ENCODE results near the gene FTO. TPM values are rescaled to one million over a fixed set of nuclear protein-coding genes. Genes with fewer than 3 reads are reported as not detected.

The FTO gene
- total RNA-seq, 1 experiment from 2014 or later = 57.4 TPM

- no peak for TF ChIP-seq ZNF263 (CRISPR knock-in tag; IDR thresholded peaks at IDR 0.05; ENCODE audit: low read depth)
- no peak for TF ChIP-seq PRRX2 (CRISPR knock-in tag; IDR thresholded peaks at IDR 0.05)
- TF ChIP-seq SMAD3 (CRISPR knock-in tag; IDR thresholded peaks at IDR 0.05; ENCODE audit: borderline replicate concordance) = no peak
- no peak for TF ChIP-seq TEAD1 (CRISPR knock-in tag; IDR thresholded peaks at IDR 0.05)
- no peak for TF ChIP-seq OVOL2 (CRISPR knock-in tag; IDR thresholded peaks at IDR 0.05; ENCODE audit: borderline replicate concordance)
- no peak for TF ChIP-seq ZNF138 (CRISPR knock-in tag; conservative IDR thresholded peaks at IDR 0.05)
- TF ChIP-seq, protein P1, sequence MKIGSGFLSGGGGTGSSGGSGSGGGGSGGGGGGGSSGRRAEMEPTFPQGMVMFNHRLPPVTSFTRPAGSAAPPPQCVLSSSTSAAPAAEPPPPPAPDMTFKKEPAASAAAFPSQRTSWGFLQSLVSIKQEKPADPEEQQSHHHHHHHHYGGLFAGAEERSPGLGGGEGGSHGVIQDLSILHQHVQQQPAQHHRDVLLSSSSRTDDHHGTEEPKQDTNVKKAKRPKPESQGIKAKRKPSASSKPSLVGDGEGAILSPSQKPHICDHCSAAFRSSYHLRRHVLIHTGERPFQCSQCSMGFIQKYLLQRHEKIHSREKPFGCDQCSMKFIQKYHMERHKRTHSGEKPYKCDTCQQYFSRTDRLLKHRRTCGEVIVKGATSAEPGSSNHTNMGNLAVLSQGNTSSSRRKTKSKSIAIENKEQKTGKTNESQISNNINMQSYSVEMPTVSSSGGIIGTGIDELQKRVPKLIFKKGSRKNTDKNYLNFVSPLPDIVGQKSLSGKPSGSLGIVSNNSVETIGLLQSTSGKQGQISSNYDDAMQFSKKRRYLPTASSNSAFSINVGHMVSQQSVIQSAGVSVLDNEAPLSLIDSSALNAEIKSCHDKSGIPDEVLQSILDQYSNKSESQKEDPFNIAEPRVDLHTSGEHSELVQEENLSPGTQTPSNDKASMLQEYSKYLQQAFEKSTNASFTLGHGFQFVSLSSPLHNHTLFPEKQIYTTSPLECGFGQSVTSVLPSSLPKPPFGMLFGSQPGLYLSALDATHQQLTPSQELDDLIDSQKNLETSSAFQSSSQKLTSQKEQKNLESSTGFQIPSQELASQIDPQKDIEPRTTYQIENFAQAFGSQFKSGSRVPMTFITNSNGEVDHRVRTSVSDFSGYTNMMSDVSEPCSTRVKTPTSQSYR (CRISPR knock-in tag; IDR thresholded peaks at IDR 0.05) = no peak
- TF ChIP-seq ZNF396 (CRISPR knock-in tag; IDR thresholded peaks at IDR 0.05; ENCODE audit: borderline replicate concordance) = no peak
- no peak for TF ChIP-seq ZNF232 (CRISPR knock-in tag; IDR thresholded peaks at IDR 0.05)
- no peak for TF ChIP-seq TEAD4 (CRISPR knock-in tag; IDR thresholded peaks at IDR 0.05)
- no peak for TF ChIP-seq ZBTB21 (CRISPR knock-in tag; IDR thresholded peaks at IDR 0.05; ENCODE audit: borderline replicate concordance)
- TF ChIP-seq ZNF121 (CRISPR knock-in tag; IDR thresholded peaks at IDR 0.05) = no peak
- TF ChIP-seq, protein P2, sequence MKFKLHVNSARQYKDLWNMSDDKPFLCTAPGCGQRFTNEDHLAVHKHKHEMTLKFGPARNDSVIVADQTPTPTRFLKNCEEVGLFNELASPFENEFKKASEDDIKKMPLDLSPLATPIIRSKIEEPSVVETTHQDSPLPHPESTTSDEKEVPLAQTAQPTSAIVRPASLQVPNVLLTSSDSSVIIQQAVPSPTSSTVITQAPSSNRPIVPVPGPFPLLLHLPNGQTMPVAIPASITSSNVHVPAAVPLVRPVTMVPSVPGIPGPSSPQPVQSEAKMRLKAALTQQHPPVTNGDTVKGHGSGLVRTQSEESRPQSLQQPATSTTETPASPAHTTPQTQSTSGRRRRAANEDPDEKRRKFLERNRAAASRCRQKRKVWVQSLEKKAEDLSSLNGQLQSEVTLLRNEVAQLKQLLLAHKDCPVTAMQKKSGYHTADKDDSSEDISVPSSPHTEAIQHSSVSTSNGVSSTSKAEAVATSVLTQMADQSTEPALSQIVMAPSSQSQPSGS (CRISPR knock-in tag; IDR thresholded peaks at IDR 0.05; ENCODE audit: borderline replicate concordance, low read depth) = no peak
- no peak for TF ChIP-seq GABPB1 (CRISPR knock-in tag; IDR thresholded peaks at IDR 0.05)
- no peak for TF ChIP-seq NR1H2 (CRISPR knock-in tag; IDR thresholded peaks at IDR 0.05)
- no peak for DNase-seq (ENCODE audit: low spot score)
- H3K4me1 Mint-ChIP-seq = peaks cover 14% of the 10 kb centered on the region
- H3K36me3 Mint-ChIP-seq = no peaks in the 10 kb centered on the region
- POLR2A ChIA-PET = no interaction called here
- ATAC-seq = peak; percentile 41
- no peak overlapping the region for H3K4me3 Mint-ChIP-seq
- H3K27ac Mint-ChIP-seq = no peak overlapping the region
- H3K9me3 Mint-ChIP-seq = no peaks in the 10 kb centered on the region
- no peaks in the 10 kb centered on the region for H3K27me3 Mint-ChIP-seq (ENCODE audit: low read depth)
- CTCF ChIA-PET = interaction anchor here (1.7 kb wide), 1 partner anchor 362 kb away, joined by 4 read pairs; no protein-coding TSS in a partner anchor
Observed at GRCh38 chr16:53911513-53911912, 207.6 kb downstream of the FTO start.

DNA sequence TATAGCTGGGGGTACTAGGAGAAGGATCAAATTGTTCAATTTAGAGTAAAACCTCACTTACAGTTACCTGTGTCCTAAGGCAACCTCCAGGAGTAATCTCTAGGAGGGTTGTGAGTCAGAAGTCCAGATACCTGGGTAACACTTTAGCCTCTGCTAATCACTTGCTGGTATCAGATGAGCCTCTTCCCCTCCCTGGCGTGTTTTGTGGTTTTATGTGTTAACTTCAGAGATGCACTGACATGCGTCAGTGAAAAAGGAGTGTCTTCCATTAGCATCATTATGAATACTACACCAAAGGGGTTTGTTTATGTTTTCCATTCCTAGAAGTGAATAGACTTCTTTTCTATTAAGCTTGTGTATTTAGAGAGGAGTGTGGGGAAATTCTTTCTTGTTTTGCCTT lies 208.2 kb downstream of the FTO start:
- ATAC-seq = no peak; the same call in 1 of the 2 replicates
- ChIA-PET POLR2A (no interaction called here), CTCF (interaction anchor here (1.7 kb wide), 1 partner anchor 362 kb away, joined by 4 read pairs; no protein-coding TSS in a partner anchor)
- H3K4me3 Mint-ChIP-seq = no peak overlapping the region
- H3K9me3 Mint-ChIP-seq = no peaks in the 10 kb centered on the region
- H3K27me3 Mint-ChIP-seq (ENCODE audit: low read depth) = no peaks in the 10 kb centered on the region
- H3K4me1 Mint-ChIP-seq = peaks cover 14% of the 10 kb centered on the region
- DNase-seq (ENCODE audit: low spot score) = no peak
- H3K27ac Mint-ChIP-seq = no peak overlapping the region
- no peaks in the 10 kb centered on the region for H3K36me3 Mint-ChIP-seq
- no peak for TF ChIP-seq CTCF (IDR thresholded peaks at IDR 0.05)
- TF ChIP-seq, protein P3, sequence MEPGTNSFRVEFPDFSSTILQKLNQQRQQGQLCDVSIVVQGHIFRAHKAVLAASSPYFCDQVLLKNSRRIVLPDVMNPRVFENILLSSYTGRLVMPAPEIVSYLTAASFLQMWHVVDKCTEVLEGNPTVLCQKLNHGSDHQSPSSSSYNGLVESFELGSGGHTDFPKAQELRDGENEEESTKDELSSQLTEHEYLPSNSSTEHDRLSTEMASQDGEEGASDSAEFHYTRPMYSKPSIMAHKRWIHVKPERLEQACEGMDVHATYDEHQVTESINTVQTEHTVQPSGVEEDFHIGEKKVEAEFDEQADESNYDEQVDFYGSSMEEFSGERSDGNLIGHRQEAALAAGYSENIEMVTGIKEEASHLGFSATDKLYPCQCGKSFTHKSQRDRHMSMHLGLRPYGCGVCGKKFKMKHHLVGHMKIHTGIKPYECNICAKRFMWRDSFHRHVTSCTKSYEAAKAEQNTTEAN (CRISPR knock-in tag; IDR thresholded peaks at IDR 0.05) = no peak
- TF ChIP-seq, protein P4, sequence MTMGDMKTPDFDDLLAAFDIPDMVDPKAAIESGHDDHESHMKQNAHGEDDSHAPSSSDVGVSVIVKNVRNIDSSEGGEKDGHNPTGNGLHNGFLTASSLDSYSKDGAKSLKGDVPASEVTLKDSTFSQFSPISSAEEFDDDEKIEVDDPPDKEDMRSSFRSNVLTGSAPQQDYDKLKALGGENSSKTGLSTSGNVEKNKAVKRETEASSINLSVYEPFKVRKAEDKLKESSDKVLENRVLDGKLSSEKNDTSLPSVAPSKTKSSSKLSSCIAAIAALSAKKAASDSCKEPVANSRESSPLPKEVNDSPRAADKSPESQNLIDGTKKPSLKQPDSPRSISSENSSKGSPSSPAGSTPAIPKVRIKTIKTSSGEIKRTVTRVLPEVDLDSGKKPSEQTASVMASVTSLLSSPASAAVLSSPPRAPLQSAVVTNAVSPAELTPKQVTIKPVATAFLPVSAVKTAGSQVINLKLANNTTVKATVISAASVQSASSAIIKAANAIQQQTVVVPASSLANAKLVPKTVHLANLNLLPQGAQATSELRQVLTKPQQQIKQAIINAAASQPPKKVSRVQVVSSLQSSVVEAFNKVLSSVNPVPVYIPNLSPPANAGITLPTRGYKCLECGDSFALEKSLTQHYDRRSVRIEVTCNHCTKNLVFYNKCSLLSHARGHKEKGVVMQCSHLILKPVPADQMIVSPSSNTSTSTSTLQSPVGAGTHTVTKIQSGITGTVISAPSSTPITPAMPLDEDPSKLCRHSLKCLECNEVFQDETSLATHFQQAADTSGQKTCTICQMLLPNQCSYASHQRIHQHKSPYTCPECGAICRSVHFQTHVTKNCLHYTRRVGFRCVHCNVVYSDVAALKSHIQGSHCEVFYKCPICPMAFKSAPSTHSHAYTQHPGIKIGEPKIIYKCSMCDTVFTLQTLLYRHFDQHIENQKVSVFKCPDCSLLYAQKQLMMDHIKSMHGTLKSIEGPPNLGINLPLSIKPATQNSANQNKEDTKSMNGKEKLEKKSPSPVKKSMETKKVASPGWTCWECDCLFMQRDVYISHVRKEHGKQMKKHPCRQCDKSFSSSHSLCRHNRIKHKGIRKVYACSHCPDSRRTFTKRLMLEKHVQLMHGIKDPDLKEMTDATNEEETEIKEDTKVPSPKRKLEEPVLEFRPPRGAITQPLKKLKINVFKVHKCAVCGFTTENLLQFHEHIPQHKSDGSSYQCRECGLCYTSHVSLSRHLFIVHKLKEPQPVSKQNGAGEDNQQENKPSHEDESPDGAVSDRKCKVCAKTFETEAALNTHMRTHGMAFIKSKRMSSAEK (CRISPR knock-in tag; IDR thresholded peaks at IDR 0.05; ENCODE audit: borderline replicate concordance) = no peak
- no peak for TF ChIP-seq KAT7 (CRISPR knock-in tag; IDR thresholded peaks at IDR 0.05; ENCODE audit: borderline replicate concordance)
- TF ChIP-seq, protein P5, sequence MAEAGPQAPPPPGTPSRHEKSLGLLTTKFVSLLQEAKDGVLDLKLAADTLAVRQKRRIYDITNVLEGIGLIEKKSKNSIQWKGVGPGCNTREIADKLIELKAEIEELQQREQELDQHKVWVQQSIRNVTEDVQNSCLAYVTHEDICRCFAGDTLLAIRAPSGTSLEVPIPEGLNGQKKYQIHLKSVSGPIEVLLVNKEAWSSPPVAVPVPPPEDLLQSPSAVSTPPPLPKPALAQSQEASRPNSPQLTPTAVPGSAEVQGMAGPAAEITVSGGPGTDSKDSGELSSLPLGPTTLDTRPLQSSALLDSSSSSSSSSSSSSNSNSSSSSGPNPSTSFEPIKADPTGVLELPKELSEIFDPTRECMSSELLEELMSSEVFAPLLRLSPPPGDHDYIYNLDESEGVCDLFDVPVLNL (CRISPR knock-in tag; IDR thresholded peaks at IDR 0.05; ENCODE audit: borderline replicate concordance, low read depth) = no peak
- TF ChIP-seq HMGA2 (CRISPR knock-in tag; IDR thresholded peaks at IDR 0.05) = no peak
- TF ChIP-seq ATF3 (CRISPR knock-in tag; conservative IDR thresholded peaks at IDR 0.05) = no peak
- TF ChIP-seq ZNF219 (CRISPR knock-in tag; IDR thresholded peaks at IDR 0.05; ENCODE audit: borderline replicate concordance) = no peak
